H9 (cell line): Measurements from ENCODE around the gene KRT71. TPM values are rescaled to one million over a fixed set of nuclear protein-coding genes. Genes with fewer than 3 reads are reported as not detected.

ENCODE experiments used
- DNase-seq: peaks from one replicate; pipeline ENCODE4 v3.0.0-alpha.2; 2017
- H2AFZ ChIP-seq: one replicate; pipeline ENCODE4 v1.6.1; 2013; ENCODE audit warnings: mild to moderate bottlenecking, low read length, control low read depth, moderate library complexity
- H2AK5ac ChIP-seq: 2 replicates; pipeline ENCODE4 v1.6.1; 2013; ENCODE audit warnings: low read length, control low read depth, mixed read lengths; ENCODE audit not compliant: insufficient read length
- H2BK120ac ChIP-seq: one replicate; pipeline ENCODE4 v1.6.1; 2013; ENCODE audit warnings: low read depth, mild to moderate bottlenecking, low read length, control low read depth, inconsistent platforms; ENCODE audit not compliant: poor library complexity, severe bottlenecking
- H2BK12ac ChIP-seq: 2 replicates; pipeline ENCODE4 v1.6.1; 2013; ENCODE audit warnings: low read length, control low read depth, mixed read lengths, low read depth; ENCODE audit not compliant: insufficient read length
- H2BK15ac ChIP-seq: 2 replicates; pipeline ENCODE4 v1.6.1; 2013; ENCODE audit warnings: low read depth, low read length, control low read depth
- H2BK20ac ChIP-seq: one replicate; pipeline ENCODE4 v1.6.1; 2013; ENCODE audit warnings: low read depth, mild to moderate bottlenecking, low read length, control low read depth, inconsistent platforms; ENCODE audit not compliant: poor library complexity, severe bottlenecking
- H2BK5ac ChIP-seq: 2 replicates; pipeline ENCODE4 v1.6.1; 2013; ENCODE audit warnings: low read length, control low read depth, mixed read lengths; ENCODE audit not compliant: insufficient read length
- H3K14ac ChIP-seq: 2 replicates; pipeline ENCODE4 v1.6.1; 2013; ENCODE audit warnings: low read length, control low read depth; ENCODE audit not compliant: insufficient read depth
- H3K18ac ChIP-seq: 2 replicates; pipeline ENCODE4 v1.6.1; 2013; ENCODE audit warnings: low read depth, mild to moderate bottlenecking, mixed read lengths, low read length, control low read depth; ENCODE audit not compliant: insufficient read length
- H3K23ac ChIP-seq: 2 replicates; pipeline ENCODE4 v1.6.1; 2013; ENCODE audit warnings: low read length, control low read depth, mixed read lengths, low read depth; ENCODE audit not compliant: insufficient read length
- H3K23me2 ChIP-seq: 2 replicates; pipeline ENCODE4 v1.6.1; 2013; ENCODE audit warnings: low read depth, mild to moderate bottlenecking, mixed read lengths, low read length, control low read depth; ENCODE audit not compliant: insufficient read length, poor library complexity, severe bottlenecking
- H3K27ac ChIP-seq: 2 replicates; pipeline ENCODE4 v1.5.1; 2013; ENCODE audit warnings: low read length, control low read depth, mixed read lengths, low read depth; ENCODE audit not compliant: insufficient read length
- H3K27me3 ChIP-seq: 2 replicates; pipeline ENCODE4 v1.6.1; 2013; ENCODE audit warnings: low read length, control low read depth, inconsistent platforms; ENCODE audit not compliant: insufficient read depth
- H3K4ac ChIP-seq: 2 replicates; pipeline ENCODE4 v1.6.1; 2013; ENCODE audit warnings: low read depth, mild to moderate bottlenecking, control low read depth, inconsistent platforms, low read length, moderate library complexity
- H3K4me1 ChIP-seq: 2 replicates; pipeline ENCODE4 v1.6.1; 2013; ENCODE audit warnings: low read length, control low read depth, inconsistent platforms; ENCODE audit not compliant: insufficient read depth
- H3K4me2 ChIP-seq: 2 replicates; pipeline ENCODE4 v1.6.1; 2013; ENCODE audit warnings: low read length, control low read depth, mixed read lengths; ENCODE audit not compliant: insufficient read length, insufficient read depth
- H3K56ac ChIP-seq: 2 replicates; pipeline ENCODE4 v1.6.1; 2013; ENCODE audit warnings: low read depth, mild to moderate bottlenecking, mixed read lengths, low read length, control low read depth; ENCODE audit not compliant: insufficient read length
- H3K79me1 ChIP-seq: 2 replicates; pipeline ENCODE4 v1.6.1; 2013; ENCODE audit warnings: low read depth, mild to moderate bottlenecking, moderate library complexity, low read length, control low read depth, inconsistent platforms; ENCODE audit not compliant: insufficient read depth, poor library complexity, severe bottlenecking
- H3K79me2 ChIP-seq: 2 replicates; pipeline ENCODE4 v1.6.1; 2013; ENCODE audit warnings: low read length, control low read depth, inconsistent platforms; ENCODE audit not compliant: insufficient read depth
- H3K9ac ChIP-seq: 2 replicates; pipeline ENCODE4 v1.6.1; 2013; ENCODE audit warnings: low read length, control low read depth, mixed read lengths; ENCODE audit not compliant: insufficient read length; ENCODE audit errors: extremely low read depth
- H3K9me3 ChIP-seq: one replicate; pipeline ENCODE4 v1.6.1; 2013; ENCODE audit warnings: low read depth, low read length, inconsistent platforms; ENCODE audit not compliant: control insufficient read depth
- H3T11ph ChIP-seq: one replicate; pipeline ENCODE4 v1.6.1; 2013; ENCODE audit warnings: mild to moderate bottlenecking, low read length, control low read depth, inconsistent platforms
- H4K20me1 ChIP-seq: one replicate; pipeline ENCODE4 v1.6.1; 2013; ENCODE audit not compliant: control insufficient read depth, insufficient read length, insufficient read depth
- H4K5ac ChIP-seq: 2 replicates; pipeline ENCODE4 v1.6.1; 2013; ENCODE audit warnings: low read depth, mild to moderate bottlenecking, mixed read lengths, low read length, control low read depth; ENCODE audit not compliant: insufficient read length
- H4K8ac ChIP-seq: replicated peaks from 2 replicates; pipeline ENCODE4 v1.6.1; 2013; ENCODE audit warnings: low read length, control low read depth, mixed read lengths, low read depth; ENCODE audit not compliant: insufficient read length
- H4K91ac ChIP-seq: 2 replicates; pipeline ENCODE4 v1.6.1; 2013; ENCODE audit warnings: low read depth, mild to moderate bottlenecking, moderate library complexity, mixed read lengths, low read length, control low read depth; ENCODE audit not compliant: insufficient read length
- H3K27ac Mint-ChIP-seq, 3 experiments: 2 replicates in 2 of 3; 3 replicates in 1 of 3; pipeline ENCODE4 v1.8.0; 2020 to 2021; ENCODE audit warnings: mixed read lengths in 3 of 3, mild to moderate bottlenecking in 1 of 3, moderate library complexity in 1 of 3
- H3K27me3 Mint-ChIP-seq: 2 replicates; pipeline ENCODE4 v1.8.0; 2021; ENCODE audit warnings: low read depth, mild to moderate bottlenecking, moderate library complexity, mixed read lengths
- H3K36me3 Mint-ChIP-seq, 3 experiments: 2 replicates in 2 of 3; 3 replicates in 1 of 3; pipeline ENCODE4 v1.8.0; 2020 to 2021; ENCODE audit warnings: low read depth in 3 of 3, mixed read lengths in 3 of 3; ENCODE audit not compliant: insufficient read depth in 1 of 3
- H3K4me1 Mint-ChIP-seq, 2 experiments: 2 replicates each; pipeline ENCODE4 v1.8.0; 2020; ENCODE audit warnings: mixed read lengths in 2 of 2
- H3K4me3 Mint-ChIP-seq, 2 experiments: 2 replicates in 1 of 2; 3 replicates in 1 of 2; pipeline ENCODE4 v1.8.0; 2020 to 2021; ENCODE audit warnings: mild to moderate bottlenecking in 2 of 2, mixed read lengths in 2 of 2, moderate library complexity in 1 of 2
- H3K9me3 Mint-ChIP-seq, 2 experiments: 2 replicates in 1 of 2; 3 replicates in 1 of 2; pipeline ENCODE4 v1.8.0; 2020; ENCODE audit warnings: mild to moderate bottlenecking in 2 of 2, mixed read lengths in 2 of 2, moderate library complexity in 1 of 2
- WGBS: extraction: QIAGEN DNeasy Blood & Tissue Kit; methylation state at CpG from one replicate; pipeline ENCODE4 v1.1.7; 2013; ENCODE audit warnings: missing lambda C conversion rate, low lambda C conversion rate, mixed read lengths; ENCODE audit not compliant: insufficient read length; ENCODE audit errors: extremely low coverage; 5-methylcytosine and 5-hydroxymethylcytosine counted together
- total RNA-seq: library from RNA; stranded (reverse); gene quantifications from 2 replicates; pipeline ENCODE4 v1.2.1, GENCODE V29; 2021
- TF ChIP-seq, protein P1 (sequence below): fragments of 200-600 bp; sonication (generic); conservative IDR thresholded peaks from 3 replicates; pipeline ENCODE4 v1.8.0; 2021; ENCODE audit warnings: antibody characterized with exemption, mild to moderate bottlenecking

Gene KRT71
- total RNA-seq, 1 experiment from 2014 or later: not detected

- TF ChIP-seq, protein P1, sequence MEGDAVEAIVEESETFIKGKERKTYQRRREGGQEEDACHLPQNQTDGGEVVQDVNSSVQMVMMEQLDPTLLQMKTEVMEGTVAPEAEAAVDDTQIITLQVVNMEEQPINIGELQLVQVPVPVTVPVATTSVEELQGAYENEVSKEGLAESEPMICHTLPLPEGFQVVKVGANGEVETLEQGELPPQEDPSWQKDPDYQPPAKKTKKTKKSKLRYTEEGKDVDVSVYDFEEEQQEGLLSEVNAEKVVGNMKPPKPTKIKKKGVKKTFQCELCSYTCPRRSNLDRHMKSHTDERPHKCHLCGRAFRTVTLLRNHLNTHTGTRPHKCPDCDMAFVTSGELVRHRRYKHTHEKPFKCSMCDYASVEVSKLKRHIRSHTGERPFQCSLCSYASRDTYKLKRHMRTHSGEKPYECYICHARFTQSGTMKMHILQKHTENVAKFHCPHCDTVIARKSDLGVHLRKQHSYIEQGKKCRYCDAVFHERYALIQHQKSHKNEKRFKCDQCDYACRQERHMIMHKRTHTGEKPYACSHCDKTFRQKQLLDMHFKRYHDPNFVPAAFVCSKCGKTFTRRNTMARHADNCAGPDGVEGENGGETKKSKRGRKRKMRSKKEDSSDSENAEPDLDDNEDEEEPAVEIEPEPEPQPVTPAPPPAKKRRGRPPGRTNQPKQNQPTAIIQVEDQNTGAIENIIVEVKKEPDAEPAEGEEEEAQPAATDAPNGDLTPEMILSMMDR: no peak
Observed at GRCh38 chr12:52502877-52503276, 50.1 kb downstream of the KRT71 start.

More at GRCh38 chr12:52502877-52503276, 50.1 kb downstream of the KRT71 start:
- Histone ChIP-seq H3K23ac (no peak overlapping the region), H2AK5ac (no peak overlapping the region), H2BK12ac (no peak overlapping the region), H2BK20ac (no peak overlapping the region), H3K4me2 (no peak overlapping the region), H2BK5ac (no peak overlapping the region), H3K27ac (no peak overlapping the region), H4K5ac (no peak overlapping the region), H3K18ac (no peak overlapping the region), H4K20me1 (no peaks in the 10 kb centered on the region), H2BK15ac (no peak overlapping the region), H2BK120ac (no peak overlapping the region), H3K27me3 (no peaks in the 10 kb centered on the region), H3K23me2 (no peaks in the 10 kb centered on the region), H3K9me3 (no peaks in the 10 kb centered on the region), H3T11ph (no peak overlapping the region), H3K4me1 (no peaks in the 10 kb centered on the region), H3K4ac (no peak overlapping the region), H3K79me1 (no peaks in the 10 kb centered on the region), H3K9ac (no peak overlapping the region), H4K8ac (no peak overlapping the region), H3K79me2 (no peaks in the 10 kb centered on the region), H4K91ac (no peak overlapping the region), H2AFZ (no peak overlapping the region), H3K56ac (no peak overlapping the region), H3K14ac (no peak overlapping the region)
- Mint-ChIP-seq H3K36me3 (no peaks in the 10 kb centered on the region), H3K4me3 (no peak overlapping the region), H3K4me1 (peaks cover 7 to 15% of the 10 kb centered on the region in 2 experiments; a peak in 3 of 4 replicates), H3K9me3 (no peaks in the 10 kb centered on the region), H3K27me3 (no peaks in the 10 kb centered on the region; the same call in 1 of the 2 replicates), H3K27ac (no peak overlapping the region)
- WGBS: no CpG with 5 or more reads among the region's 1 CpG
- DNase-seq: no peak
